Vagina (tissue), 2 donors: ENCODE measurements around the gene SPOCK2.

Source experiments
- CTCF ChIP-seq, 3 experiments: fragments of 450-650 bp in 2 of 3; fragments of 200-600 bp in 1 of 3; sonication (generic) in 1 of 3; IDR thresholded peaks; one replicate each; pipeline ENCODE4 v1.5.1; 2017 to 2019; ENCODE audit warnings: antibody characterized with exemption in 3 of 3, mild to moderate bottlenecking in 2 of 3, moderate library complexity in 2 of 3
- POLR2AphosphoS5 ChIP-seq, 2 donors: sonication (generic); formaldehyde crosslinking; IDR thresholded peaks; one replicate each; pipeline ENCODE4 v1.9.0; 2017; ENCODE audit warnings: antibody characterized with exemption in 2 of 2, mild to moderate bottlenecking in 2 of 2, low read depth in 1 of 2; ENCODE audit not compliant: insufficient read depth in 1 of 2

- TF ChIP-seq CTCF (IDR thresholded peaks at IDR 0.05) (no peak), POLR2AphosphoS5 (IDR thresholded peaks at IDR 0.05; ENCODE audit: insufficient read depth in 1 of 2, low read depth in 1 of 2) (no peak)
These were observed 51.1 kb downstream of the SPOCK2 start for GRCh38 chr10:72037266-72037665.
